Measurements from ENCODE around the gene PUDP.

Gene PUDP

DNA sequence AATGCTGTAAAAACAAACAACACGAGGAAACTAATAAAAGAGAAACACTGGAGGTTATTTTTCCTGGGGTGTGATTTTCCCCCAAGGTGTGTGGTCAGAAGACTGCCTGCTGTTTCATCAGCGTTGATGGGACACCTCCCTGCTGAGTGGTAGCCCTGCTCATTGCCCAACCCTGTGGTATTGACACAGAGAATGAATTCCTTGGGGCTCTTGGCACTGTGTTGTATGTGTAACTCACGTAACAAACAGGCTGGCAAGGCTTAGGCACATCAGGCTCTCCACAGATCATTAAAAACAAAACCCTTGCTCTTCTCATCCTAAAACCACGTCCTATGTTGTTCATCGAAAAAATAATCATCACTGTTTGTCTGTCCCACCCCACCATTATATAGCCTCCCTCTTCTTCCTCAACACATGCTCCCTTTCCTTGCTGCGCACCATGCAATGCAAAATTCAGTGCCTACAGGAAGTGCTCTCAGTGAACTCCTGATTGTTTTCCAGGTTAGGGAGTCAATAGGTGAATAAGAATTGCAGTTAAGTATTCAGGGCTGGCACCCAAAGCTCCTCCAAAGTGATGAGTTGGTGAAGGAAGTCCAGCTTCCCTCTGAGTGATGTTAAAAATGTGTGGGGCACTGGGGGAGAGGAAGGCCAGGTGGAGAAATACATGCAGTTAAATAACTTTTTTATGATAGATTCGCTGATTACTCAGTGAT is 11.4 kb upstream of the PUDP start:
- Mint-ChIP-seq H3K27ac (no peak overlapping the region), H3K27me3 (no peaks in the 10 kb centered on the region), H3K4me3 (no peak overlapping the region), H3K9me3 (no peaks in the 10 kb centered on the region), H3K36me3 (ENCODE audit: low read depth) (no peaks in the 10 kb centered on the region), H3K4me1 (ENCODE audit: low read depth) (peaks cover 5% of the 10 kb centered on the region)
- intact Hi-C loops (cut with micrococcal nuclease), result no loop called here

DNA sequence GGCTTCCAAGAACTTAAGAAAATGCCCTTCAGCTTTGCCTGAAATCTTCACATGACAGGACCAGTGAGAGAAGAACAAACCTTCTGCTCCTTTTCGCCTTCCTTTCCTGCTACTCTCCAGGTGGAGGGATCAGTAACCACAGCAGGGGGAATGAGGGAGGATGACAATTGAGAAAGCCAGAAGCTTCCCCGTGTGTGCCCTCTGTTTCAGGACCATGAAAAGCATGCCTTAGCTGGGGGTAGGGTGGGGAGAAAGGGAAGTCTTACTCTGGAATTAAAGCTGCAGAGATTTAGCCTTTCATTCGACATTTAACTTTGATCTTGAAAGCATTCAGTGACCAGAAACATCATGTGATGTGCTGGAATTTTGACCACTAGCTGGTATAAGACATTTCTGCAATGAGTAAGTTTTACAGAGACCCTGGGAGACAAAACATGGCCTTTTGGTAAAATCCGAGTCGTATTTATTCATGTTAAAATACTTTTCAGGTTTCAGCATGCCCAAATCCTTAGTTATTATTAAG is 10.6 kb upstream of the PUDP start:
- Mint-ChIP-seq H3K36me3 (ENCODE audit: low read depth) (no peaks in the 10 kb centered on the region), H3K27me3 (no peaks in the 10 kb centered on the region), H3K4me3 (no peak overlapping the region), H3K4me1 (ENCODE audit: low read depth) (peaks cover 5% of the 10 kb centered on the region), H3K9me3 (no peaks in the 10 kb centered on the region), H3K27ac (no peak overlapping the region)
- intact Hi-C loops (cut with micrococcal nuclease), result no loop called here

DNA sequence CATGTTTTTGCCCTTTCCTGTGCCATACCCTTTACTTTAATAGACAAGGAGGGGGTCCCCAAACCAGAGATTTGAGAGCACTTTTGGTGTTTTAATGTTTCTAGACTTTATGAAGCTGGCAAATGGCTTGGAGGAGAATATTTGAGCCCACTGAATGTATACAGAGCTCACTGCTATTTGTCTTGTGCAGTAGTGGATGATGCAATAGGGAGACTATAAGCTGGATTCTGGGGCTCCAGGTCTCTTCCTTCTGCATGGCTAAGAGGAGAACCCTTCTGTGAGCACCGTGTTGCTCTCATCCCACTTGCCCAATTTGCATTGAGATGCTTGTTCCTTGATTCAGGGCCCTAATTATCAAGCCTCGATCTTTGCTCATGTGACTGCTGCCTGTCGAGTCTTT is 8.9 kb upstream of the PUDP start:
- Mint-ChIP-seq H3K27me3 (no peaks in the 10 kb centered on the region), H3K27ac (no peak overlapping the region), H3K4me3 (no peak overlapping the region), H3K36me3 (ENCODE audit: low read depth) (no peaks in the 10 kb centered on the region), H3K9me3 (no peaks in the 10 kb centered on the region), H3K4me1 (ENCODE audit: low read depth) (peaks cover 5% of the 10 kb centered on the region)
- intact Hi-C loops (cut with micrococcal nuclease), result no loop called here

DNA sequence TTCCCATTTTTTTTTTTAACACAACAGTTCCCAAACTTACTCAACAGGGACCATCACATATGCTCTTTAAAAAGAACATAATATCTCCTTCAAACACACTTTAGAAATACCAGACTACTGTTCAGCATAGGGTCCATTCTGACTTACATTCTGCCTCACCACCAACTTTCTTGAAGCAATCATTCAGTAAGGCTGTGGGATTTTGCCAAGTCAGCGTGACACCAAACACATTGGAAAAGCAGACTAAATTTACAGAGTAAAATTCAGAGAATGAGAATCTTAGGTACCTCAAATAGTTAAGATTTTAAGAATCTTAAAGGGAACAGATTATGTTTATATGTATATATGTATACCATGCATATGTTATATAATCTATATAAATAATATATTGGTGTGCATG is 7.2 kb upstream of the PUDP start:
- H3K4me1 Mint-ChIP-seq (ENCODE audit: low read depth), result peaks cover 5% of the 10 kb centered on the region
- no peaks in the 10 kb centered on the region for H3K36me3 Mint-ChIP-seq (ENCODE audit: low read depth)
- no peak overlapping the region for H3K27ac Mint-ChIP-seq
- H3K27me3 Mint-ChIP-seq, result no peaks in the 10 kb centered on the region
- no peaks in the 10 kb centered on the region for H3K9me3 Mint-ChIP-seq
- intact Hi-C loops (cut with micrococcal nuclease), result no loop called here
- no peak overlapping the region for H3K4me3 Mint-ChIP-seq

DNA sequence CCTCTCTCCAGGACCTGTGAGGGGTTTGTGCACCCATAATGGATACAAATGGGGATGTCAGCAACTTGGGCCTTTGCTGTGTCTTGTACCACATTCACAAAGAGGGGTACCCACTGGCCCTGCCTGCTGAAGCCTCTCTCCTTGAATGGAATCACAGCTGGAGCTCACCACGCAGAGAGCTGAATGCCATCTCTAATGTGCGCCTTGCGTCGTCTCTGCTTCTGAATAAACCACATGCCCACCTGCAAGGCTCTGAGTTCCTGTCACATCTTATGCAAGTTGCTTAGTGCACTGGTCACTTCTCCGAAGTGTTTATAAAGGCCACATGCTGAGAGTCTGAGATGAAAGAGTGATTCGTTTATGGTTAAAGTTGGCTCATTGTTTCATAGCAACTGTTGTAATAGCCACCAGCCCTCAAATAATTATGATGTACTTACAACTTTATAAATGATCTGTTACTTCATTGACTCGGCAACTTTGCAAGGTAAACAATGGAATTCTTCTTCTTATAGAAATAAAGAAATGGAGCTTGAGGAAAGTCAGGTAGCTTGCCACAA is 6.2 kb upstream of the PUDP start:
- H3K4me1 Mint-ChIP-seq (ENCODE audit: low read depth), result no peaks in the 10 kb centered on the region
- intact Hi-C loops (cut with micrococcal nuclease), result no loop called here
- H3K36me3 Mint-ChIP-seq (ENCODE audit: low read depth), result no peaks in the 10 kb centered on the region
- H3K4me3 Mint-ChIP-seq, result no peak overlapping the region
- H3K27ac Mint-ChIP-seq, result peak overlapping the region; percentile 17
- H3K27me3 Mint-ChIP-seq, result no peaks in the 10 kb centered on the region
- no peaks in the 10 kb centered on the region for H3K9me3 Mint-ChIP-seq

DNA sequence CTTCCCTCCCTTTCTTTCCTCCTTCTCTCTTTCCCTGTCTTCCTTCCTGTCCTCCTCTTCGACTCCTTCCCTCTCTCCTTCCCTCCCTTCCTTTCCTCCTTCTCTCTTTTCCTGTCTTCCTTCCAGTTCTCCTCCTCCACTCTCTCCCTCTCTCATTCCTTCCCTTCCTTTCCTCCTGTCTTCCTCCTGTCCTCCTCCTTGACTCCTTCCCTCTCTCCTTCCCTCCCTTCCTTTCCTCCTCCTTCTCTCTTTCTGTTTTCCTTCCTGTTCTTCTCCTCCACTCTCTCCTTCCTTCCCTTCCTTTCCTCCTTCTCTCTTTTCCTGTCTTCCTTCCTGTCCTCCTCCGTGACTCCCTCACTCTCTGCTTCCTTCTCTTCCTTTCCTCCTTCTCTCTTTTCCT is 5.3 kb upstream of the PUDP start:
- peak overlapping the region; percentile 17 for H3K27ac Mint-ChIP-seq
- H3K4me3 Mint-ChIP-seq, result no peak overlapping the region
- H3K4me1 Mint-ChIP-seq (ENCODE audit: low read depth), result no peaks in the 10 kb centered on the region
- H3K9me3 Mint-ChIP-seq, result no peaks in the 10 kb centered on the region
- intact Hi-C loops (cut with micrococcal nuclease), result no loop called here
- no peaks in the 10 kb centered on the region for H3K27me3 Mint-ChIP-seq
- peaks cover 3% of the 10 kb centered on the region for H3K36me3 Mint-ChIP-seq (ENCODE audit: low read depth)

DNA sequence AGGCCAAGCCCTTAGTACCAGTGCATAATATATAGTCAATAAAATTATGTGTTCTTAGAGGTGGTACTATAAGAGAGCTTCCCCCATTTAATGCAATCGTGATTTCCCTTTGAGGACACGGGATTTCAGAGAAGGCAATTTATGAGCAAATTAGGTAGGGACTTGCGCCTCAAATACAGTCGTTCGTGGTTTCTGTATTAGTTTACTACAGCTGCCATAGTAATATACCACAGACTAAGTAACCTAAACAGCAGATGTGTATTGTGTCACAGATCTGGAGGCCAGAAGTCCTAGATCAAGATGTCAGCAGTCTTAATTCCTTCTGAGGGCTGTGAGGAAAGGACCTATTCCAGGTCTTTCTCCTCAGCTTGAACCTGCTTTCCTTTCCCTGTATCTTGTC is 1.5 kb upstream of the PUDP start:
- H3K9me3 Mint-ChIP-seq, result no peaks in the 10 kb centered on the region
- no peaks in the 10 kb centered on the region for H3K27me3 Mint-ChIP-seq
- peaks cover 5% of the 10 kb centered on the region for H3K36me3 Mint-ChIP-seq (ENCODE audit: low read depth)
- no peak overlapping the region for H3K4me3 Mint-ChIP-seq
- no peak overlapping the region for H3K27ac Mint-ChIP-seq
- intact Hi-C loops (cut with micrococcal nuclease), result loop anchor here (5.0 to 10.0 kb wide), 2 partner anchors 67 to 775 kb away; partner anchors contain the start of gene PNPLA4
- H3K4me1 Mint-ChIP-seq (ENCODE audit: low read depth), result peaks cover 10% of the 10 kb centered on the region

DNA sequence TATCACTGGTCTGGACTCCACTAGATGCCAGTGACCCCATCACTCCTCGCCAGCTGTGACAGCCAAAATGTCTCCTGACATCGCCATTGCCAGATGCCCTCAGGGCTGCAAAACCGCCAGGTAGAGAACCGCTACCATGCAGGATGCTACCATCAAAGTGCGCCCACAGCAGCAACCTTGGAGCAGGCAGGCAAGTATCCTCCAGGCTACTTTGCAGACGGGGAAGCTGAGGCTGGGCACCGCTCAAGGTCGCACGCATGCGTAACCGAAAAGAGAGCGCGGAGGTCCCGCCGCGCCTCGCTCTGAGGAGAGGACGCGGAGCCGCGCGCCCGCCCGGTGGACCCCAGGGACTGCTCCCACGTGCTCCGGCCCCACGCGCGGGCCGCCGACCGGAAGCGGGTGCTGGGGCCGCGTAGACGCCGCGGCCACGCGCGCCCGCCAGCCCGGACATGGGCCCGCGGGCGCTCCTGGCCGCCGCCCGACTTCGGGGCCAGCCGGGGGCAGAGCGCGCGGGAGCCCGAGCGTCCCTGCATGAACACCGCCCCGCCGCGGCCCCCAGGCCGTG is 458 bp downstream of the PUDP start, which contains the start of gene STS:
Gene STS (plus strand): TSS at position 300 of the 565 bp plus-strand sequence. CDS start 105,488 bp downstream, outside the sequence.
- intact Hi-C loops (cut with micrococcal nuclease), result loop anchor here (5.0 to 10.0 kb wide), 2 partner anchors 65 to 777 kb away; partner anchors contain the start of gene PNPLA4

DNA sequence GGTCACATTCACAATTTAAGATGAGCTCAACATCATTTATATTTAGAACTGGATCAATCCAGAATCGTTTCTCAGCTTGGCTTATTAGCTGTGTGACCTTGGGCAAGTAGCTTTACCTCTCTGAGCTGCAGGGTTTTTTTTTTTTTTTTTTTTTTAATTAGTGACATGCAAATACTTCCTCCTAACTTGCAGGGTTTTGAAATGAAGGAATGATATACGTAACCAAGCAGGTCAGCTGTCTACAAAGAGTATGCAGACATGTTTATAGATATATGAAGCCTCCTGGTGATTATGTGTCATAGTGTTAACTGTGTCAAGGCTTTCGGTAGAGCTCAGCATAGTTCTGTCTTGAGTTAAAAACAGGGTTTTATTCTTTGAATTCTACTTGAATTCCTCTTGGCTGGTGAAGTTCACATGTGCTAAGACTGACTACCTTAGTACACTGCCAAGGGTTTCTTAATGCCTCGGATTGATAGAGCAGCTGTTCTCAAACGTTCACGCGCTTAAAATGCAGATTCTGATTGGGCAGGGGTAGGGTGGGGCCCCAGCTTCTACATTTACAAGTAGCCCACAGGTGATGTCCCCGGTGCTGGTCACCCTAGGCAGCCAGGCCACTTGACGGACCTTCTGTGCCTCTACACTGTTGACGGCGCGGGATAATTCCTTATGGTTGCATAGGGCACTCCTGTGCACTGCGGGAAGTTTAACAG is 1.1 kb downstream of the PUDP start:
- Mint-ChIP-seq H3K36me3 (ENCODE audit: low read depth) (peaks cover 5% of the 10 kb centered on the region), H3K27me3 (no peaks in the 10 kb centered on the region), H3K27ac (peak overlapping the region; percentile 81), H3K4me1 (ENCODE audit: low read depth) (peaks cover 10% of the 10 kb centered on the region), H3K9me3 (no peaks in the 10 kb centered on the region), H3K4me3 (peak overlapping the region; percentile 77)
- intact Hi-C loops (cut with micrococcal nuclease), result loop anchor here (5.0 to 10.0 kb wide), 2 partner anchors 65 to 778 kb away; partner anchors contain the start of gene PNPLA4

More for the DNA sequence above, 458 bp downstream of the PUDP start, which contains the start of gene STS:
- H3K27ac Mint-ChIP-seq, result peak within 1 kb of the TSS; percentile 81
- peak within 1 kb of the TSS; percentile 81 for H3K4me3 Mint-ChIP-seq
- peaks cover 5% of the 10 kb centered on the region for H3K36me3 Mint-ChIP-seq (ENCODE audit: low read depth)
- H3K4me1 Mint-ChIP-seq (ENCODE audit: low read depth), result peaks cover 10% of the 10 kb centered on the region
- no peaks in the 10 kb centered on the region for H3K27me3 Mint-ChIP-seq
- no peaks in the 10 kb centered on the region for H3K9me3 Mint-ChIP-seq

DNA sequence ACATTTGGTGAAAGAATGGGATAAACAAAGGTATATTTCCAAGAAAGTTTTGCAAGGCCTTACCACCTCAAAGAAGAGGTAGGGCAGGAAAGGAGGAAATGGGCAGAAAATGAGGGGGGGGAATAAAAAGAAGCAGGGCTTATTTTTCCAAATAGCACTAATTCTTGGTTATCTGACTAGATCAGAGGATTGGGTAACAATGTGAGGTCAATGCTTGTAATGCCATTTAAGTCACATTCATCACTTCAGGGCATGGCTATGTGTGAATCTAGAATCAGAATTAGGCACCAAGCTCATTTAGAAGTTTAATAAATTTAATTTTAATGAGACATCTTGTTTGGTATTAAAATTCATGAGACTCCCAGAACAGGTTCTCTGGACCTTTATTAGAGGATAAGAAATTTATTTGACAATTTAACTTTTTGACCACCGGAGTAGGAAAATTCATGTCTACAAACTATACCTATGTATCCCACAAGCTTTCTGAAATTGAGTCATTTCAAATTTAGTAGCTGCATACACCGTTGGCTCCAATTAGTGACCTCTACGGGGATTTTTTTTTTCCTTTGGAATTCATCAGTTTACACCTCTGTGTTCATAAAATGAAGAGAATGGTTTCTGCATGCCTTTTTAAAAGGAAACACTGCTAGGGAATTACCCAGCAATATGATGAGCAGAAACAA is 1.8 kb downstream of the PUDP start:
- no peaks in the 10 kb centered on the region for H3K27me3 Mint-ChIP-seq
- intact Hi-C loops (cut with micrococcal nuclease), result loop anchor here (5.0 to 10.0 kb wide), 2 partner anchors 64 to 779 kb away; partner anchors contain the start of gene PNPLA4
- peaks cover 10% of the 10 kb centered on the region for H3K4me1 Mint-ChIP-seq (ENCODE audit: low read depth)
- peaks cover 5% of the 10 kb centered on the region for H3K36me3 Mint-ChIP-seq (ENCODE audit: low read depth)
- H3K4me3 Mint-ChIP-seq, result no peak overlapping the region
- no peaks in the 10 kb centered on the region for H3K9me3 Mint-ChIP-seq
- H3K27ac Mint-ChIP-seq, result peak overlapping the region; percentile 23

DNA sequence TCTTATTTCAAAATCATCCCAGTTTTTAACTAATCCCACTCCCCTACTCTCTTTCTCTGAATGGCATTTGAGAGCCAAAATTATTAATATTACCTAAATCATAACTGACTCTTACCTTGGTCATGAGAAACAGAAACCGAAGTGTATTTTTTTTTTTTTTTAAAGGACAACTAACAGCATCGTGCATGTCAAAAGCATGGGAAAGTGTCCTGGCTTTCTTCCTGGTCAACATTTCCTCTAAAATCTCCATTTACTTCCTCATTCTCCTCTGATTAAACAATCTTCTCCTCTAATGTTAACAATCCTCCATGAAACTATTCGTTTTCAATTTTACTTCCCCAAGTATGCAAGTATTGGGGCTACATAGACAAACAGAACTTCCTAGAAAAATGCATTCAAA is 2.5 kb downstream of the PUDP start:
- Mint-ChIP-seq H3K27ac (peak overlapping the region; percentile 23), H3K9me3 (no peaks in the 10 kb centered on the region)

DNA sequence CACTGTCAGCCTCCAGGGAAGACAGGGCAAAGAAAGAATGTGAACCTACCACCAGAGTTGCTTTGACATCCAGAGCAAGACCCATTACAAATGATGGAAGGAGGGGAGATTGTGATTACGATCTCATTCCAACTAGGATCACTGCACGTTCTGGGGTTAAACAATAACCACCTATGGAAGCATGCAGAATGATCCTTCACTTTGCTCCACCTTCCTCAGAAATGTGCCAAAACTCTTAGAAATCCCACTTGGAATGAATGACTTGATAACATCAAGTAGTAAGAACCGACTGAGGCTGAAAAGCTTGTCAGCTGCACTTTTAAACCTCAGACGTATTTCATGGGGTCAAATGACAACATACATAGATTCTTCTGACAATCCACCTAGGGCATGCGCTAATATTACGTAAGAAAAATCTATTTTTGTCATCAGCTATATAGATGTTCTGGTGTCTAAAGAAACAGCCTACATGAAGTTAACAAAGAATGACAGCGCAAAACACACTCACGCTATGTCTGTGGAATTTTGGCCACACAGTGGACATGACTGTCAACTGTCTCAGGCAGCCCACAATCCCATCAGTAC is 3.9 kb downstream of the PUDP start:
- intact Hi-C loops (cut with micrococcal nuclease), result loop anchor here (10.0 kb wide), 1 partner anchor 781 kb away; the partner anchor contains the start of gene PNPLA4
- H3K27me3 Mint-ChIP-seq, result no peaks in the 10 kb centered on the region
- no peaks in the 10 kb centered on the region for H3K9me3 Mint-ChIP-seq
- H3K36me3 Mint-ChIP-seq (ENCODE audit: low read depth), result peaks cover 11% of the 10 kb centered on the region
- no peak overlapping the region for H3K27ac Mint-ChIP-seq
- H3K4me1 Mint-ChIP-seq (ENCODE audit: low read depth), result peaks cover 10% of the 10 kb centered on the region
- H3K4me3 Mint-ChIP-seq, result no peak overlapping the region

More for the DNA sequence above, 2.5 kb downstream of the PUDP start:
- H3K36me3 Mint-ChIP-seq (ENCODE audit: low read depth), result peaks cover 5% of the 10 kb centered on the region
- intact Hi-C loops (cut with micrococcal nuclease), result loop anchor here (5.0 to 10.0 kb wide), 2 partner anchors 63 to 779 kb away; partner anchors contain the start of gene PNPLA4
- peaks cover 10% of the 10 kb centered on the region for H3K4me1 Mint-ChIP-seq (ENCODE audit: low read depth)
- no peaks in the 10 kb centered on the region for H3K27me3 Mint-ChIP-seq
- H3K4me3 Mint-ChIP-seq, result peak overlapping the region; percentile 46

DNA sequence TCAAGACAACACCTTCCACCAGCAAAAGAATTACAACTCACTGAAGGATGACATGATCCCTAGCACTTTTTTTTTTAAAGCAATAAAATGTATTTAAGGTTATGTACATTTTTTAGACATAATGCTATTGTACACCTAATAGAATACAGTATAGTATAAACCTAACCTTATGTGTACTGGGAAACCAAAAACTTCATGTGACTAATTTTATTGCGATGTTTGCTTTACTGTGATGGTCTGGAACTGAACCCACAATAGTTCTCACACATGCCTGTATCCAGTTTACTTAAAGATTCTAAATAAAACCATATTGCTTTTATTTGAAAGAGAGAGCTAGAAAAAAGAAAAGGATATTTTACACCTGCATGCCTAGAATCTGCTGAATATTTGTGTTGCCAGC is 4.9 kb downstream of the PUDP start:
- Mint-ChIP-seq H3K27ac (no peak overlapping the region), H3K4me3 (no peak overlapping the region), H3K36me3 (ENCODE audit: low read depth) (peaks cover 7% of the 10 kb centered on the region), H3K9me3 (no peaks in the 10 kb centered on the region), H3K27me3 (no peaks in the 10 kb centered on the region), H3K4me1 (ENCODE audit: low read depth) (peaks cover 10% of the 10 kb centered on the region)
- intact Hi-C loops (cut with micrococcal nuclease), result loop anchor here (10.0 kb wide), 1 partner anchor 782 kb away; the partner anchor contains the start of gene PNPLA4
